SIG-M5 (cell line): Measurements from ENCODE around the gene SMCO2.
A peak's percentile ranks its signal among the peaks of the same experiment; 100 is the strongest.

Source experiments
- DNase-seq: peaks from one replicate; lab custom pipeline; 2025; lab: John Stamatoyannopoulos, UW

The SMCO2 gene

GRCh38 chr12:27499377-27499776 is 52.8 kb downstream of the SMCO2 start:
- DNase-seq: no peak

DNA sequence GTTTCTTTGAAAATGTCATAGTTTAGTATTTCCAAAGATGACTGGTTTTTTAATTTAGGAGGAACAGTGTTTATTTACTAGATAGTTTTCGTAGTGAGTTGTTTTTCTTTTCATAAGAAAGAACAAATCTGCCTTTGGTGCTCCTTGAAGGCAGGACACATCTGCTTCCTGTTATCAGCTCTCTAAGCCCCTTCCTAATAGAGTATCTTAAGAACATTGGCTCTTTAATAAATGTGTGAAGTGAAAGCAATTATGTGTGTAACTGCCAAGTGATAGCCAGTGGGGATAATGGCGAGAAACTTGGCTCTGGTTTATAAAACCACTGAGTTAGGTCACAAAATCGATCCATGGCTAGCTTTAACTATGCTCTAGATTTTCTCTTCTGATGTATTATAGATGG is 54.0 kb downstream of the SMCO2 start:
- DNase-seq: no peak

DNA sequence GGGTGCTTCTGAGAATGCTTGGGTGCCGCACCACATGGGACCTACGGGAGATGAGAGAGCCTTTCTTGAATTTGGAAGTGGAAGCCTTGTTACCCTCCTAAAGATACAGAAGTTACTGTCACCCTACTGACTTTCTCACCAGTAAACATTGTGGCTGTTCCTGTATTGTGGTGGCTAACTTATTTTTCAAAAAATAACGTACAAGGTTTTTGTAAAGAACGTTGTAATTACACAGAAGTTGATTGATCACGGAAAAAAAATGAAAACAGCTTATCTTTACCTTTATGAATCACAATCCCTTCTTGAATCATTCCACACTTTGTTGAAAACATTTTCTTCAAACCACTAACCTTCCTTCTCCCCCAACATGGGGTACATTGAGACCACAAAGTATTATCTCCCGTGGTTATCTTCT is 55.5 kb downstream of the SMCO2 start:
- no peak for DNase-seq

DNA sequence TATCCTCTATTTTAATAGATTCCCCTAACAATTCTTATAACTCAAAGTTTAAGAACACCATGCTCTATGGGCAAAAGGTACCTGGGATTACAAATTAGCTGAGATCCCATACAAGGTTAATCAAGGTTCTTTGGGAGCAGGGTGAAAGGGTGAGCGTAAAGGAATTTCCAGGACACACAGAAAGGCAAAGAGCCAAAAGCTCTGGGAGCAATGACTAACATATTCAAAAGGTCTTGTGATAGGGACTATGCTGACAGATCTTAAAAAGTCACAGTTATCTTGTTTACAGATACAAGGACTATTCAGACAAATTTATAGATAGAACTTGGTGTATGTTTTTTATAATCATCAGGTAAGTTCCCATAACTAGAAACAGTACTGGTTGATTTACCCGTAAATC is 58.0 kb downstream of the SMCO2 start:
- no peak for DNase-seq

DNA sequence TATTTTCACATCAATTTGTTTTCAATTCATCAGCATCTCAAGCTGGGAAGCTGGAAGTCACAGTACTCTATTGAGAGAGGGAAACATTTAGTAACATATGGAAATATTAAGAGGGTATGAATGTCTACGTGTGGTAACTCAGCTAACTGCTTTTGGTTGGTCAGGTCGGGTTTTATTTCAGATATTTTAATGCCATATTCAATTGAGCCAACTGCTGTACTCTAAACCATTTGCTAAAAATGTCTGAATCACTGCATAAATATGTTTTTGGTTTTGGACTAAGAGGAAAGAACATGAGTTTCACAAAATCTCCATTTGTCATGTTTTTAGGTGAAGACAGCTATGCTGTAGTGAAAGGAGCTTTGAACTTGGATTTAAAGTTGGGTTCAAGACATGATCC is 58.6 kb downstream of the SMCO2 start:
- no peak for DNase-seq

DNA sequence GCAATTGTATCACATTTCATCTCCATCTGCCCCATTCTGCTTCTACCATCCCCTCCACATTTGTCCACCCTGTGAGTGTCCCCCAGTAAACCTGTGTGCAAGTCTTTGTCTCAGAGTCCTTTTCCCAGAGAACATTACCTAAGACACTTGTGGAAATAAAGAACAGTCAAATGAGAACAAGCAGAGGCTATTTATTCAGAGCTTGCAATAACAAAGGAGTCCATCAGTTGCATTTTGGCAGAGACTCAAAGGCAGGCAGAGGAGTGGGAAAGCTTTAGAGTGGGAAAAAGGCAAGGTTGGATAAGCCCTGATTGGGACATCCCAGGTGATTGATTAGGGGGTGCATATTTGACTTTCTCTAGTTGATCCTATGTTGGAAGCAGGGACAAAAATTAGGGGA is 59.2 kb downstream of the SMCO2 start:
- no peak for DNase-seq

- DNase-seq: no peak
These were observed 60.2 kb downstream of the SMCO2 start for GRCh38 chr12:27506645-27507189.

DNA sequence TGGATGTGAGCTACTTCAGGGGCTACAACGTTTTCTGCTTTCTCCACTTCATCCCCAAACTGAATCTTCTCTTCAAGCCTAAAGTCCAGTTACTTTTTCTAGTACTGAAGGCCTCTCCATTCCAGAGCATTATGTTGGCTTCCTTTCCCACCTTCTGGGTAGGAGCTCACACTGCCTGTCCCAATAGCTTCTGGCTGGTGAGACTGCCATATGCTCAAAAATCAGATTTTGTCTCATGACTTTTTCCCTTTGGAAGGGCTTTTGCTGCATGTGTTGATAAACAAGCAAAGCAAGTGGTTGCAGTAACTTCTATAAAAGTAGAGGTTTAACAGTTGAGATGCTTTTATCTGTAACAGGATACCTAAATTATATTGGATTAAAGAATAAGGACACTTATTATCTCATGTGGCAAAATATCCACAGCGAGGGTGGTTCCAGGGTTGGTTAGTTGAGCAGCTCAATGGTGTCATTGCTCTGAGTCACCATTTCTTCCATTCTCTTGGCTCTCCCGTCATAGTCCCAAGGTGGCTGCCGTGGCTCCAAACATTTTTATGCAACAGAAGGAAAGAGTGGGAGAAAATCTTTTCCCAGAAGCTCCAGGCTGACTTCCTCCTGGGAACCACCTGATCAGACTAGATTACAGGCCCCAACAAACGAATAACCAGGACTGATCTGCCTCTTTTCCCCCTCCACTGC is 62.3 kb downstream of the SMCO2 start:
- no peak for DNase-seq

DNA sequence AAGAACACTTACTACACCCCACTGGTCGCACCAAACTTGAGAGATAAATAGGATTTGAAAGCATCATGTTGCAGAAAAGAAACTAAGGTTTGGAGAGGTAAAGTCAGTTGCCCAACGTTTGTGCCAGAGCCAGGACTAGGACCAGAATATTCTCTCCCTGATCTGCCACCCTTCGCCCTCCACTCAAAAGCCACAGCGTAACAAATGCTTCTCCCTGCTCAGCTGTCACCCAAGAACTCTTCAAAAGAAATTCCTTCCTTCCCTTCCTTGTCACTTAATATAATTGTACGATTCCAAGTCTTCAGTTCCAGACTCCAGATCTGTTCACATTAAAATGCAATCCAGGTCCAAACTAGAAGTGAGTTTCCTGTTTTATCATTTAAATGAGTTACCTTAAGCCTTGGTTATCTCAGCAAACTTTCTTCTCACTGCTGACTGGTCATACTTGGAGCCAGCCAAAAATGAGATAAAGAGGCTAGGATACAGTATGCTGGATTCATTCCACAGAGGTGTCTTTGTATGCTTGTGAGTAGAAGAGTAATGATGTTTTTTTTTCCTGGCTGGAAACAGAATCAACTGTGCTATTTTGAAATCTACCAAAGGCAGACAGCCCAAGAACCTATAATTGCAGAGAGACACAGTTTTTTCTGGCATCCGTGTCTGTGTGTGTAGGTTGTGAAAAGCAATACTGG is 64.6 kb downstream of the SMCO2 start:
- DNase-seq: no peak

GRCh38 chr12:27511723-27512045 is 65.1 kb downstream of the SMCO2 start:
- no peak for DNase-seq

DNA sequence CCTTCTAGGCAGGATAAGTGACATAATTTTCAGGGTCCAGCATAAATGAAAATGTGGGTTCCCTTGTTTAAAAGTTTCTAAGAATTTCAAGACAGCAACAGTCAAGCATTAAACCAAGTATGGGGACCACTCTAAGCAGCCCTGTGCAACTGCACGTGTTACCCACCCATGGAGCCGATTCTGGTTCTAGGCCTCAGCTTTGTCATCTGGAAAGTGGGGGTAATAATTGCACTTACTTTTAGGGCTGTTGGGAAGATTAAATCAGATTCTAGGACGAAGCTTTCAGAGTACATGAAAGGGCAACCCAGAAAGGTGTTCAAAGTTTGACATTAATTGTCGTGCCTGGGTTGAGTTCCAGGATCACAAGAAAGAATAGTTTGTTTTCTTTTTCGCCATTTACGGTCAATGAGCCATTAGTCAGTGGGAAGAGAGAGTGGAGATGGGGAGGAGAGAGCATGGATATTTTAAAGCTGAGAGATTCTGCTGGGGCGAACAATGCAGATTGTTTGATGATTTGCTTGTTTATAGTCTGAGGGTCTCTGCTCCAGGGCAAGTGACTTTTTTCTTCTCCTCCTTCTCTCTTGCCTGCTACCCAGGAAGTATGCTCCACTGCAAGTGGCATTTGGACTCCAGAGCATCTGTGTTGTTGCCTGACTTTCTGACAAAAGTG is 66.8 kb downstream of the SMCO2 start:
- DNase-seq: no peak

DNA sequence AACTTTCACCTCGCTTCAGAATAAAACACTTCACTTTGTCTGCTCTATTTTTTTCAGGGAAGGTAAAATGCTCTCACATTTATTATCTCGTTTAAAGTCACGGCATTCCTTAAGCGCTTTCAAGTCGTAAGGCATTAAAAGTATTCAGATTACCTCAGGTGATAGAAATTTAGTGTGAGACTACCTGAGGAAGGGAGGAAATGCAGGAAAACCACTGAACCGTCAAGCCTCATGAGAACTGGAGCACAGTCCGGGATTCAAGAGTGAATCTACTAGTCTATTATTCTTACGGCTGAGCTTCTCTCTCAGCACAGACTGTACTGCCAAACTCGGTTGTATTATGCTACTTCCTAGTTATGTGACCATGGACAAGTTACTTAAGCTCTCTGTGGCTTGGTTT is 69.1 kb downstream of the SMCO2 start:
- DNase-seq: no peak

- DNase-seq: no peak
These were observed 70.1 kb downstream of the SMCO2 start for GRCh38 chr12:27516625-27517024.

DNA sequence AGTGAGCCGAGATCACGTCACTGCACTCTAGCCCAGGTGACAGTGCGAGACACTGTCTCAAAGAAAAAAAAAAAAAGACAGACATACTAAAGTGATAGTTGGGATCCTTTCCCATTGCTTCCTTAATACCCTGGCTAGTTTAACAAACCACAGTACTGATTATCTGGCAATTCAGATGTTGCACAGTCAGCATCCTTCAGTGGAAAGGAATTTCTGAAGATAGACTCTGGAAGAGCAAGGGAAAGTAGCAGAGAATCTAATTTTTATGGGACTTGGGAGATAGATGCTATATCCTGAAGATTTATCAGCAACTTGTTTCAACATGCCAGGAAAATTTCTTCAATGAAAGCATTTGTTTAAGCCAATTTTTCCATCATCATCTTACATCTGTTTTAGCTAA is 71.0 kb downstream of the SMCO2 start:
- DNase-seq: no peak

DNA sequence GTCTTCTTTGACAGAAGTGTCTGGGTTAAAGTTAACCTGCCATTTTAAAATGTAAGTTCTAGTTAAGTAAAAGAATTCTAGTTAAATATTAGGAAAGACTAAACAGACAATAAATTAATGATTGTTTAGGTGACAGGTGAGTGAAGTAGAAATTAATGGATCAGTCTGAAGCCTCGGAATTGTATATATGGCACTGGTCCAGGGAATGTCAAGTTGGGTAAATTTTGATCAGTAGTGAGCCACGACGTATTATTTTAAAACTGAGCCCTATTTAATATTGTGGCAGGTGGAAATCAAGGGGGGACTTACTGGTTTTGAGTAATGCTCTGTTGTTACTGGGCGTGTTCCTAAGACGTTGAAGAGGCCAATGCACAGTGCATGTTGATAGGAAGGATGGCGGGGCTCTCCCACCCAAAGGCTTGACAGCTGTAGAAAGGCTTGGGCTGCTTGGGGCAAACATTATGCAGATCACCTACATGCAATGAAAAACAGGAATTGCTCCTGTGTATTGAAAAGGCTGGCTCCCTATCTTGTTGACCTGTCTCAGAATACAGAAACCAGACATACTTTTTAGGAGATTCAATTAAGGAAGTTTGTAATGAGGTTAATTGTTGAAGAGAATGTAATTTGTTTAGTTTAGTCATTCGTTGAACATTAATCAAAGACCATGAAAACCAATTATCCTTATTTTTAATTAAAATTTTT is 71.6 kb downstream of the SMCO2 start:
- DNase-seq: no peak

GRCh38 chr12:27521066-27521465 is 74.5 kb downstream of the SMCO2 start:
- DNase-seq: no peak

DNA sequence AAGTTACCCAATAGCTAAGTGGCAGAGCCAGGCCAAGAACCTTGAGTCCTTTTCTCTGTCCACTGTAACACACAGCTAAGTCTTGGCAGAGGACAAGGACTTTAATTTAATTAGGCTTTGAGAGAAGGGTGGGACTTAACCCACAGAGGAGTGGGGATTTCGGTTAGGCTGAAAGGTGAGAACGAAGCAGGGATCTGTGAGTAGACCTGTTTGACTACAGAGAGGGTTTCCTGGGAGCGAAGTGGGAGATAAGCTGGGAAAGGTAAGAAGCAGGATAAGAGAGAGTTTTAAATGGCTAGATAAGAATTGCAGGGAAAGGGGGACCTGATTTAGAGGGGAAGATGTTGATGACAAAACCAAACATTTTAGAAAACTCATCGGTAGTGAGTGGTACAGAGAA is 75.4 kb downstream of the SMCO2 start:
- DNase-seq: no peak

- no peak for DNase-seq
These were observed 76.7 kb downstream of the SMCO2 start for GRCh38 chr12:27523305-27523641.

DNA sequence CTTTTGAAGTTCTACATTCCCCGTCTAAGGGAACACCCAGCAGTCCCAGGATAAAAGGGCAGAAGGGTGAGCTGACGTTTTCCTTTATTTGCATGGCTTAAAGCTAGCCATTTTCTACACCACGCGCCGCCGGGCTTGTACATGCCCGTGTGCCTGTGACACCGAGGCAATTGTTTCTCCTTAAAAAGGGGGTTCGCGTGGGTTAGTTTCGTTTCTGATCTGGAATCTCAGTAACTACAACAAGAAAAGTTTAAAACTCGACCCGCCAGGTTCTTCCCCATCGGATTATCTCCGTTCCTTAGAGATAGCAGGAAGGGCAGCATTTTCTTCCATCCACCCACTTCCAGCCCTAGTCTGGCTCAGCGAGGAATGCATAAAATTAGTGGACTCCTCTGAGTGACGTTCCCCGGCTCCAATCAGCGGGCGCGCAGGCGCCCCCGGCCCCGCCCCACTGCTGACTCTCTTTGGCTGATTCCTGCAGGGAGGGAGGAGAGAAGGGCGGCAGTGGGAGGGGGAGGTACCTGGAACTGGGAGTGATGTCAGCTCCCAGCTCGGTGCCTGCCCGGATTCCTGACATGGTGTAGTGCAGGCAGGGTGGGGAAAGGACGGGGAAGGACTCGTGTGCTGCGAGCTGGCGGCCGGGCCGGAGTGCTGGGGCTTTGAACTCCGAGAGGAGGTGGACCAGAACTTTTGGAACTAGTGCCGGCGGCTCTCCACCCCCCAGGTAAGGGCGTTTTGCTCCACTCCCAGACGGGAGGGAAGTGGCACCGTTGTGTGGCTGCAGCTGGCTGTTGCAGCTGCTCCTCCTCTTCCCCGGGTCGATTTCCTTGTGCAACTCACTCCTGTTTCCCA is 77.3 kb downstream of the SMCO2 start, which contains the start of gene PPFIBP1:
PPFIBP1 (plus strand) TSS at position 565 of the 852 bp plus-strand sequence. CDS start 109,191 bp downstream, outside the sequence.
- peak; percentile 84 for DNase-seq

- no peak for DNase-seq
These were observed 77.9 kb downstream of the SMCO2 start for GRCh38 chr12:27524494-27524835.

DNA sequence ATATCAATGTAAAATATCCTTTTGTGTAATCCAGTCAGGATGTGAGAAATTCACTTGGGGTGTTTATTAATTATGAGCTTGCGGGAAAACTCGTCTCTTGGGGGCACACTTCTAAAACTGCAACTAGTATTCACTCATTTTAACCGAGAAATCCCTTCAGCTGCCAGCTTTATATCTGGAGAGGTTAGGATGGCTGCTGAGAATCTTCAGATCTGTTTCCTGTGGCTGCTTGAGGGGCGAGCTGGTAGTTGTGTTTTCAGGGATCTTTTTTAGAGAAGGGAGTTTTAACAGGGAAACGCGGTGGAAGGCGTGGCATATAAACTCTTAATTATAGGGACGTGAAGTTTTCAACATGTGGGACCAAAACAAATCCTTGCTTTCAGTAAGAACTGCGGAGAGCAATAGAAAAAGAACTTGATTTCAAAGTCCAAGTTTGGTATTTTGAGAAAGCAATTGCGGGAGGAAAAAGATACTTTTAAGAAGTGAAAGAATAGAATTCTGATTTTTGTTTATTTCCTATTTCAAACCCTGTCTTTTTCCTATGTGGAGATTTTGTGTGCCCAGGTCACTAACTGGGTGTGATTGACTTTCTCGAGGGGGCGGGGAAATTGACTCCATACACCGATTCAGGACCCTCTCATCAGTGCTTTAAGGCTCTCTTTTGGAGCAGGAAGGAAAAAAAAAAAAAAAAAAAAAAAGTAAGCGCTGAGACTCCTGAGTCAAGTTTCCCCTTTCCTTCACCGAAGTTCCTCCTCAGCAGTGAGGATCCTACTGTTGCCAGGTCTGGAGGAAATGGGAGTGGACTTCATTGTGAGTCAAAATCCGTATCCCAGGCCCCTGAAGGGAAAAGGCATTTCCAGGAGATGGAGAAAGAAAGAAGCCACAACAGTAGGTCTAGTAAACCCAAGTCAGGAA is 78.6 kb downstream of the SMCO2 start:
- DNase-seq: no peak
